ENCODE data around the gene ZNF532.

- TF ChIP-seq CTCF (IDR thresholded peaks at IDR 0.05; ENCODE audit: low read length) (no peak), EZH2 (IDR thresholded peaks at IDR 0.05; ENCODE audit: borderline replicate concordance, low read length) (no peak)
These were observed 156.8 kb downstream of the ZNF532 start for GRCh38 chr18:59021500-59021899.

Measured in OCI-LY1 (cell line).